Activated T-cell treated with anti-CD3 and anti-CD28 coated beads for 1 hour (primary cell): Measurements from ENCODE around the gene ZNF569.
"Not testable (repeated sequence)": the region's sequence is repeated elsewhere in the genome, so short reads cannot be mapped to it uniquely, and the experiment has no call there.

Experiments
- DNase-seq: peaks from one replicate; pipeline ENCODE4 v3.0.0-alpha.2; 2020; ENCODE audit warnings: low read depth

The ZNF569 gene

DNA sequence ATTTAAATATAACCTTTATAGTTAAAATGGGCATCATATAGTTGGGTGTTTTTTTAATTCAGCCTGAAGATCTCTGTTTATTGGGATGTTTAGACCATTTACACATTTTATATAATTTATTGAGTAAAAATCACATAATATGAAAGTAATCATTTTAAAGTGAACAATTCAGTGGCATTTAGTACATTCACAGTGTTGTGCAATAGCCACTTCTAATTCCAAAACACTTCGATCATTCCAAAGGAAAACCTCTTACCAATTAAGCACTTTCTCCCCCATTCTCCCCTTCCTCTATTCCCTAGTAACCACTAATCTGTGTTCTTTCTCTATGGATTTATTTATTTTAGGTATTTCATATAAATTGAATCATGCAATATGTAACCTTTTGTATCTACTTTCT is 66.2 kb downstream of the ZNF569 start:
- DNase-seq: no peak

DNA sequence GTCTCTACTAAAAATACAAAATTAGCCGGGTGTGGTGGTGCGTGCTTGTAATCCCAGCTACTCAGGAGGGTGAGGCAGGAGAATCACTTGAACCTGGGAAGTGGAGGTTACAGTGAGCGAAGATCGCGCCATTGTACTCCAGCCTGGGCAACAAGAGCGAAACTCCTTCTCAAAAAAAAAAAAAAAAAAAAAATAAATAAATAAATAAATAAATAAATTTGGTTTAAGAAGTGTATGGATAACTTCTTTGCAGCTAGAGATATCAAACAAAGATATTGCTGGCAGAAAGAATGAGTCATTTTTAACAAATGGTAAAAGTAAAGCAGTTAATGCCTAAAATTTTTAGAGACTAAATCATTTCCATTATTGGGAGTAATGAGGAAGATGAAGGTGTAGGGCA is 75.8 kb downstream of the ZNF569 start:
- not testable (repeated sequence) for DNase-seq

DNA sequence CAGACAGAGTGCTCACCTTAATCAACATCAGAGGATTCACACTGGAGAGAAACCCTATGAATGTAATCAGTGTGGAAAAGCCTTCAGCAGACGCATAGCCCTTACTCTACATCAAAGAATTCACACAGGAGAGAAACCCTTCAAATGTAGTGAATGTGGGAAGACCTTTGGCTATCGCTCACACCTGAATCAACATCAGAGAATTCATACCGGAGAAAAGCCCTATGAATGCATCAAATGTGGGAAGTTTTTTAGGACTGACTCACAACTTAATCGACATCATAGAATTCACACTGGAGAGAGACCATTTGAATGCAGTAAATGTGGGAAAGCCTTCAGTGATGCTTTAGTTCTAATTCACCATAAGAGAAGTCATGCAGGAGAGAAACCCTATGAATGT is 78.0 kb downstream of the ZNF569 start:
- DNase-seq: no peak

DNA sequence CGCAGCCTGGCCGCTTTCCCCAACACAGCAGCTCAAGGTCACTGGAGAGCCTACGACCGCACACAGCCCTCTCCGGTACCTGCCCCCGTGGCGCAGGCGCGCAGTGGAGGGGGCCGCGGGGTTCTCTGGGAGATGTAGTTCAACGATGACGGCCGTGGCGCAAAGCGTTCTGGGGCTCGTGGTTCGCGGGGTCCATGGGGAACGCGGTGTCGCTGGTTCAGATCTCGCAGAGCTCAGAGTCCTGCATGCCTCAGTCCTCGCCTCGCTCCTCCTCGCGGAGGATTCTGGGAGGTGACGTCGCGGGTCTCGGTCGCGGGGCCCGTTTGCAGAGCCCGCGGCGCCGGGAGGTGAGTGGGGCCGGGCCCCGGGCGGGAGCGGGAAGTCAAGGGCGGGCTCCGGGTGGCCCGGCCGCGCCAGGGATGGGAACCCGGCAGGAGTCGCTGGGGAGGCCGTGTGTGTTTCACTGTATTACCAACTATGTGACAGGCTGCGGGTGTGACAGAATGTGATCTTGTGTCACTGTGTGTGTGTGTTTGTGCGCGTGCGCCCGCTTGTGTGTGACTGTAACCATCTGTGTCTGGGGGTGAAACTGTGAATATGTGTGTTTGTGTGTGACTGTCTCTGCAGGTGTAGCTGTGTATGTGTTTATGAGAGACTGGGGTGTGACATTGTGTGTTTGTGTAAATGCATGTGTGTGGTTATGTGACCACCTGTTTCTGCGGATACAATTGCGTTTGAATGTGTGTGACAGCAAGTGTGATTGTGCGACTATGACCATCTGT is 96.2 kb downstream of the ZNF569 start, which contains the start of gene ZNF527:
Gene ZNF527 (plus strand): TSS at position 220 of the 782 bp plus-strand sequence. CDS start 3,100 bp downstream, outside the sequence.
- DNase-seq: peak; percentile 96

DNA sequence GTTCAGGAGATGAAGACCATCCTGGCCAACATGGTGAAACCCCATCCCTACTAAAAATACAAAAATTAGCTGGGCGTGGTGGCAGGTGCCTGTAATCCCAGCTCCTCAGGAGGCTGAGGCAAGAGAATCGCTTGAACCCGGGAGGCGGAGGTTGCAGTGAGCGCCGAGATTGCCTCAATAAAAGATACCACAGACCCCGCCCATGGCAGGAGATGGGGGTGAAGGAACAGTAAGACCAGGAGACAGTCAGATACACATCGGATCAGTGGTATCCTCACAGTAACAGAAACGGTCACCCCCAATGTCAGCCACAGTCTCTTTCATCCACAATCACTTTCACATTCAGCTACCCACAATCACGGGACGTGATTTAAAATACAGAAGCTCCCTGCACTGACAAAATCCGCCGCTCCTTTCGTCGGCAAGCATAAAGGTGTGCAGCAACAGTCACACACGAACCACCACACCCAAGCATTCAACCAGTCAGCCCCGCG is 96.8 kb downstream of the ZNF569 start:
- DNase-seq: not testable (repeated sequence)

DNA sequence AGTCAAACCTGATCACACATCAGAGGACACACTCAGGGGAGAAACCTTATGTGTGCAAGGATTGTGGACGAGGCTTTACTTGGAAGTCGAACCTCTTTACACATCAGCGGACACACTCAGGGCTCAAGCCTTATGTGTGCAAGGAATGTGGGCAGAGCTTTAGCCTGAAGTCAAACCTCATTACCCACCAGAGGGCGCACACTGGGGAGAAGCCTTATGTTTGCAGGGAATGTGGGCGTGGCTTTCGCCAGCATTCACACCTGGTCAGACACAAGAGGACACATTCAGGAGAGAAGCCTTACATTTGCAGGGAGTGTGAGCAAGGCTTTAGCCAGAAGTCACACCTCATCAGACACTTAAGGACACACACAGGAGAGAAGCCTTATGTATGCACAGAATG is 104.5 kb downstream of the ZNF569 start:
- no peak for DNase-seq

DNA sequence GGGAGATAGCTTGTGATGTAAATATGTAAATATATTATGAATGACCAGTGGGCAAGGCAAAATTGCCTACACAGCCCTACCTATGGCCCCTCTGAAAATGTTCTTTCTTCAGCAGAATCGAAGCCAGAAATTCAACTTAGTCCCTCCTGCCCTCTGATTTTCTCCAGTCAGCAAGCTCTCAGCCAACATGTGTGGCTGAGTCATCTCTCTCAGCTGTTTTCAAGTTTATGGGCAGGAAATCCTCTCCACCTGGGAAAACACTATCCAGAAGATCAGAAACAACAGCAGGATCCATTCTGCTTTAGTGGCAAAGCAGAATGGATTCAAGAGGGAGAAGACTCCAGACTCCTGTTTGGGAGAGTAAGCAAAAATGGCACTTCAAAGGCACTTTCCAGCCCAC is 105.2 kb downstream of the ZNF569 start:
- no peak for DNase-seq
